ENCODE measurements around the gene GRM7.

- no peak for TF ChIP-seq RAD21 (conservative IDR thresholded peaks at IDR 0.05)
- TF ChIP-seq CTCF (IDR thresholded peaks at IDR 0.05; ENCODE audit: poor library complexity, severe bottlenecking) = no peak
- TF ChIP-seq EZH2 (IDR thresholded peaks at IDR 0.05; ENCODE audit: borderline replicate concordance, insufficient read depth, low read length, poor library complexity, severe bottlenecking) = no peak
- TF ChIP-seq TAF1 (IDR thresholded peaks at IDR 0.05; ENCODE audit: low read depth) = no peak
- no peak for TF ChIP-seq MXI1 (conservative IDR thresholded peaks at IDR 0.05; ENCODE audit: poor library complexity, severe bottlenecking)
- TF ChIP-seq, protein P1, sequence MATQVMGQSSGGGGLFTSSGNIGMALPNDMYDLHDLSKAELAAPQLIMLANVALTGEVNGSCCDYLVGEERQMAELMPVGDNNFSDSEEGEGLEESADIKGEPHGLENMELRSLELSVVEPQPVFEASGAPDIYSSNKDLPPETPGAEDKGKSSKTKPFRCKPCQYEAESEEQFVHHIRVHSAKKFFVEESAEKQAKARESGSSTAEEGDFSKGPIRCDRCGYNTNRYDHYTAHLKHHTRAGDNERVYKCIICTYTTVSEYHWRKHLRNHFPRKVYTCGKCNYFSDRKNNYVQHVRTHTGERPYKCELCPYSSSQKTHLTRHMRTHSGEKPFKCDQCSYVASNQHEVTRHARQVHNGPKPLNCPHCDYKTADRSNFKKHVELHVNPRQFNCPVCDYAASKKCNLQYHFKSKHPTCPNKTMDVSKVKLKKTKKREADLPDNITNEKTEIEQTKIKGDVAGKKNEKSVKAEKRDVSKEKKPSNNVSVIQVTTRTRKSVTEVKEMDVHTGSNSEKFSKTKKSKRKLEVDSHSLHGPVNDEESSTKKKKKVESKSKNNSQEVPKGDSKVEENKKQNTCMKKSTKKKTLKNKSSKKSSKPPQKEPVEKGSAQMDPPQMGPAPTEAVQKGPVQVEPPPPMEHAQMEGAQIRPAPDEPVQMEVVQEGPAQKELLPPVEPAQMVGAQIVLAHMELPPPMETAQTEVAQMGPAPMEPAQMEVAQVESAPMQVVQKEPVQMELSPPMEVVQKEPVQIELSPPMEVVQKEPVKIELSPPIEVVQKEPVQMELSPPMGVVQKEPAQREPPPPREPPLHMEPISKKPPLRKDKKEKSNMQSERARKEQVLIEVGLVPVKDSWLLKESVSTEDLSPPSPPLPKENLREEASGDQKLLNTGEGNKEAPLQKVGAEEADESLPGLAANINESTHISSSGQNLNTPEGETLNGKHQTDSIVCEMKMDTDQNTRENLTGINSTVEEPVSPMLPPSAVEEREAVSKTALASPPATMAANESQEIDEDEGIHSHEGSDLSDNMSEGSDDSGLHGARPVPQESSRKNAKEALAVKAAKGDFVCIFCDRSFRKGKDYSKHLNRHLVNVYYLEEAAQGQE (IDR thresholded peaks at IDR 0.05; ENCODE audit: borderline replicate concordance) = no peak
- no peak for TF ChIP-seq EP300 (conservative IDR thresholded peaks at IDR 0.05; ENCODE audit: poor library complexity, severe bottlenecking)
Observed at GRCh38 chr3:7740458-7740857, 879.5 kb downstream of the GRM7 start.
